ENCODE results near the gene GABRP.
A peak's percentile ranks its signal among the peaks of the same experiment; 100 is the strongest.

GABRP gene

DNA sequence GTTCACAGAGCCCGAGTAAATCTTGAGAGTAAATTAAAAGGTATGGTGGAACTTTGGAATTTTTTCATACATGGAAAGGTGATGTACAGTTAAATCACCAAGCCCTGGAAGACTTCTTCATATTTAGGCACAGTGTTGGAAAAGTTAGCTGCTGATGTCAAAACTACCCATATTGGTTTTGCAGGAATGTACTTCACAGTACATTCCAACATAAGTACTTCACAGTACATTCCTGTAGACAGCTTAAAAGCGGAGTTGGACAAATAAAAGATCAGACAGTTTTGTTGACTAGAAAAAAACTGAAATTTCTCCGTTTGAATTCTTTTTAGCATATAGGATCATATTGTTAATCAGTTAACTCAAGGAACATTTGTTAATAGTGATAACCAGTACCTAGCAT is 80.1 kb downstream of the GABRP start:
- peak overlapping the region; percentile 82 for H3K4me3 ChIP-seq (ENCODE audit: low read depth, low read length)
- peak; percentile 94 for DNase-seq (ENCODE audit: low read depth)
- TF ChIP-seq, protein P1, sequence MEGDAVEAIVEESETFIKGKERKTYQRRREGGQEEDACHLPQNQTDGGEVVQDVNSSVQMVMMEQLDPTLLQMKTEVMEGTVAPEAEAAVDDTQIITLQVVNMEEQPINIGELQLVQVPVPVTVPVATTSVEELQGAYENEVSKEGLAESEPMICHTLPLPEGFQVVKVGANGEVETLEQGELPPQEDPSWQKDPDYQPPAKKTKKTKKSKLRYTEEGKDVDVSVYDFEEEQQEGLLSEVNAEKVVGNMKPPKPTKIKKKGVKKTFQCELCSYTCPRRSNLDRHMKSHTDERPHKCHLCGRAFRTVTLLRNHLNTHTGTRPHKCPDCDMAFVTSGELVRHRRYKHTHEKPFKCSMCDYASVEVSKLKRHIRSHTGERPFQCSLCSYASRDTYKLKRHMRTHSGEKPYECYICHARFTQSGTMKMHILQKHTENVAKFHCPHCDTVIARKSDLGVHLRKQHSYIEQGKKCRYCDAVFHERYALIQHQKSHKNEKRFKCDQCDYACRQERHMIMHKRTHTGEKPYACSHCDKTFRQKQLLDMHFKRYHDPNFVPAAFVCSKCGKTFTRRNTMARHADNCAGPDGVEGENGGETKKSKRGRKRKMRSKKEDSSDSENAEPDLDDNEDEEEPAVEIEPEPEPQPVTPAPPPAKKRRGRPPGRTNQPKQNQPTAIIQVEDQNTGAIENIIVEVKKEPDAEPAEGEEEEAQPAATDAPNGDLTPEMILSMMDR (conservative IDR thresholded peaks at IDR 0.05; ENCODE audit: low read depth, low read length), result no peak

Measured in choroid plexus epithelial cell (primary cell).